GM18507 (cell line): ENCODE data around the gene IFT22.
"Not testable (repeated sequence)": the region's sequence is repeated elsewhere in the genome, so short reads cannot be mapped to it uniquely, and the experiment has no call there.

Experiments used
- DNase-seq: peaks from one replicate; pipeline ENCODE4 v3.0.0; 2011; ENCODE audit warnings: low read depth; ENCODE audit not compliant: insufficient read length; ENCODE audit errors: extremely low spot score
- FAIRE-seq: peaks from 2 replicates; lab custom pipeline; 2011; peaks lifted over from hg19 to GRCh38; lab: Jason Lieb, UNC

The IFT22 gene

DNA sequence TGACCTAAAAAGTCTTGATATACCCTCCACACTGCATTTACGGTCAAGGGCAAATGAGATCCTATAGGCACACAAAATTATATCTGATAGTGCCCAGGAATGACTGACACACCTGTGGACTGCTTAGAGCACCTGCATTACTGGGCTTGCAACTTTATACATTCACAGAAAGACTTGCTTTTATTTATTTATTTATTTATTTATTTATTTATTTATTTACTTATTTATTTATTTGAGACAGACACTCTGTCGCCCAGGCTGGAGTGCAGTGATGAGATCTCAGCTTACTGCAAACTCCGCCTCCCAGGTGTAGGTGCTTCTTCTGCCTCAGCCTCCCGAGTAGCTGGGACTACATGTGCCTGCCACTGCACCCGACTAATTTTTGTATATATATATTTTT, 6.5 kb upstream of the IFT22 start:
- no peak for FAIRE-seq
- DNase-seq, result no peak

DNA sequence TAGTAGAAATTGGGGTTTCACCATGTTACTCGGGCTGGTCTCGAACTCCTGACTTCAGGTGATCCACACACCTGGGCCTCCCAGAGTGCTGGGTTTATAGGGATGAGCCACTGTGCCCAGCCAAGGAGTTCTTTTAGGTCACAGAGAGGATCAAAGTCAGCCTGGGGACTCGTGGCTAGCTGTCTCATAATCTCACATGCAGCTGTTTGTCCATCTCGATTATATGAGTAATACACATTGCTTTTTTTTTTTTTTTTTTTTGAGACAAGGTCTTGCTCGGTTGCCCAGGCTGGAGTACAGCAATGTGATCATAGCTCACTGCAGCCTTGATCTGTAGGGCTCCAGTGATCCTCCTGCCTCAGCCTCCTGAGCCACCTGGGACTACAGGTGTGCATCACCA, 2.2 kb downstream of the IFT22 start:
- DNase-seq (no peak), FAIRE-seq (no peak)

DNA sequence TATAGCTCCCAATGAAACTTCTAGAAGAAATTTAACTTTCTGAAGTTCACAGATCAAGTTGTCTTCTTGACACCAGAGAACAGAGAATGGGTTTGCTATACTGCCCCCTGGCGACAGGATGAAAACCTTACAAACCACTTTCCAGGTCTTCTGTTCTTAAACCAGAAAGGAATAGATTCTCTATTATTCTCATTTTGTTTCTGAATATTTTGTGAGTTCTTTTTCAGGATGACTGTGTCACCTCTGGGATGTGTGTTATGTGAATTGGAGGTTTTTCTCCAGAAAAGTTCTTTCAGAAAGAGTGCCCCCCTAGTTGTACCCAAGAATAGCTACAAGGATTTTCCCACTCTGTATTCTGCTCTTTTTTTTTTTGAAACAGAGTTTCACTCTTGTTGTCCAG, 6.3 kb downstream of the IFT22 start:
- FAIRE-seq (peak; percentile 70), DNase-seq (no peak)

DNA sequence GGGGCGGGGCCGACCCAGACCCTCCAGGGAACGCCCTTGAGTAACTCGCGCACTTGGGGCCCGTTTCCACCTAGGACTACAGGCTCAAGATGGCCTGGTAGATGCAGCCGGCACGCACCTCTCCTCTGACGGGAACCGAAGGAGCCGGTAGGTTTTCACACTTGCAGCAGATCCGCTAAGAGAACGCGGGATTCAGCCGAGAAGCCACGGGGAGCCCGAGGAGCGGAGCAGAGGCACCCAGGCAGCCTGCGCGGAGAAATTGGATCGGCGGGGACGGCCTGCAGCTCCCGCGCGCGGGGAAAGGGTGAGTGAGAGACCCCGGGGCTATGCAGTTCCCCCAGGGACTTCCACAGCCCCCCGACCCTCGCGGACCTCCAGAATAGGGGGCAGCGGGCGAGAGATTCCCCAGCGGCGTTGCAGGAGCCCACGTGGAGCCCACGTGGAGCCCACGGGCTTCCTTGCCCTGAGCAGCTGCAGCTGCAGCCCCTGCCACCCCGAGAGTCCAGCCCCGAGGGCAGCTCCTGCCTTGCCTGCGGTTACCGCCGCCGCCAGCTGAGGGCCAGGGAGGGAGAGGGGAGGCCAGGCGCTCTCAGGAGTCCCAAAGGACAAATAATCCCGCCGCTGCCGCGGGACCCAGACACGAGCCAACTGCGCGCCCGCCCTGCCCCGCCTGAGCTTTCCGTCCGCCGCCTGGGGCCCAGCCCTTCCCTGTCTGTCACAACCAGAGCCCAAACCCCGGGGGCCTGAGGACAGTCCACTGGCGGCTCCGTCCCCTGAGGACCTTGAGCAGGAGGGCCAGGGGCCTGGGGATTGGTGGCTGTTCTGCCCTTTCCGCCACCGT, 13.1 kb downstream of the IFT22 start:
- DNase-seq (no peak), FAIRE-seq (no peak)

DNA sequence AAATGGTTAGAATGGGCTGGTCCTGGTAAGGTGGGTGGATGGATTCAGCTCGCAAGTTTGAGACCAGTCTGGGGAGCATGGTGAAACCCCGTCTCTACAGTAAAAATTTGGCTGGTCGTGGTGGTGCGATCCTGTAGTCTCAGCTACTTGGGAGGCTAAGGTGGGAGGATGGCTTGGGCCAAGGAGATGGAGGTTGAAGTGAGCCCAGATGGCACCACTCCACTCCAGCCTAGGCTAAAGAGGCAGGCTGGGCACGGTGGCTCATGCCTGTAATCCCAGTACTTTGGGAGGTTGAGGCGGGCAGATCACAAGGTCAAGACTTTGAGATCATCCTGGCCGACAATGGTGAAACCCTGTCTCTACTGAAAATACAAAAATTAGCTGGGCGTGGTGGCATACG, 15.3 kb downstream of the IFT22 start:
- DNase-seq, result no peak
- FAIRE-seq, result no peak

DNA sequence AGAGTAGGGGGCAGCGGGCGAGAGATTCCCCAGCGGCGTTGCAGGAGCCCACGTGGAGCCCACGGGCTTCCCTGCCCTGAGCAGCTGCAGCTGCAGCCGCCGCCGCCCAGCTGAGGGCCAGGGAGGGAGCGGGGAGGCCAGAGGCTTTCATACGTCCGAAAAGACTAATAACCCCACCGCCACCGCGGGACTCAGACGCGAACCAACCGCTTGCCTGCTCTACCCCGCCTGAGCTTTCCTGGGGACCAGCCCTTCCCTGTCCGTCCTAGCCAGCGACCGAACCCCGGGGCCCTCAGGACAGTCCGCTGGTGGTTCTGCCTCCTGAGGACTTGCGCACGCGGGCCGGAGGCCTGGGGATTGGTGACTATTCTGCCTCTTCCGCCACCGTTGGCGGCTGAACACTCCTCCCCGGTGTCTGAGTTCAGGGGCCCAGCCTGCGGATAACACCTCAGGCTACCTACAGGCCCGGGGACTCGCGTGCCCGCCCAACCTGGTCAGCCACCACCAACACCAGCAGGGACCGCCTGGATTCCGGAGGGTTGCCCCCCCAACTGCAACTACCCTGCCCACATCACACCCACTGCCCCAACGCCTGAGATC, 18.4 kb downstream of the IFT22 start:
- no peak for DNase-seq
- no peak for FAIRE-seq

DNA sequence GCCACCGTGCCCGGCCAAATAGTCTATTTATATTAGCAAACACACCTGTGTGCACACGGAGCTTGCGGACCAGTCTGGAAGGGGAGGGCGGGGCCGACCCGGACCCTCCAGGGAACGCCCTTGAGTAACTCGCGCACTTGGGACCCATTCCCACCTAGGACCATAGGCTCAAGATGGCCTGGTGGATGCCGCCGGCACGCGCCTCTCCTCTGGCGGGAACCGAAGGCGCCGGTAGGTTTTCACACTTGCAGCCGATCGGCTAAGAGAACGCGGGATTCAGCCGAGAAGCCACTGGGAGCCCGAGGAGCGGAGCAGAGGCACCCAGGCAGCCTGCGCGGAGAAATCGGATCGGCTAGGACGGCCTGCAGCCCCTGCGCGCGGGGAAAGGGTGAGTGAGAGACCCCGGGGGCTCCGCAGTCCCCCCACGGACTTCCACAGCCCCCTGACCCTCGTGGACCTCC, 18.9 kb downstream of the IFT22 start:
- DNase-seq, result no peak
- FAIRE-seq, result no peak

DNA sequence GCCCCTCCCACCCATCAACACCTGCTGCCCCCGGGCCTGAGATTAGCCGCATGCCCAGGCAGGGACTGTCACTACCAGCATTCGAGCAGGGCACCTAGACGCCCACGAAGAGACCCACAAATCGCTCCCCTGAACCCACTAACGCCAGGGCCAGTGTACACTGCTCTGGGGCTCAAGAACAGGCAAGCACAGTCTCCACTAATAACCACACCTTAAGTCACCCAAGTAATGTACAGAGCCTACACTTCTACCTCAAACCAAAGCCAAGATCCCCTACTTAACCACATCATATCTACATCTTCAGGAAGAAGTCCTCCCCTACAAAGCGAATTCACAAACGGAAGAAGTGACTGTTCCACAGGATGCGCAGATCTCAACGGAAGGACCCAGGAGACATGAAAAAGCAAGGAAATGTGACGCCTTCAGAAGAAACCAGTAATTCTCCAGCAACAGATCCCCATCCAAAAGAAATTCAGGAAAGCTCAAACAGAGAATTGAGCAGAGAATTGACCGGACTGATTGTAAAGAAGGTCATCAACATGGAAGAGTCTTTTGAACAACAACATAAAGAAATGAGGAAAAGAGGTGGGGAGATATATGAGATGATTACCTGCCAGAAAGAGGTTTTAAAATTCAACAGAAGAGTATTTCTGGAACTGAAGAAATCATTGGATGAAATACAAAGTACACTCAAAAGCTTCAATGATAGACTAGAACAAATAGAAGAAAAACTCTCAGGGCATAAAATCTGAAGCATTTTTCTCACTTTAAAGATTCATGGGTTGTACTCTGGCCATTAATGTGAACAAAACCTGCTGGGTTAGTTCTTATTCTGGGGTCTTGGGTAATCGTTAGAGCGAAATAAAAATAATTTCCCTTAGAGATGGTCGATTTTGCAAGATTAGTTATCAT, 20.9 kb downstream of the IFT22 start:
- FAIRE-seq (no peak), DNase-seq (no peak)

DNA sequence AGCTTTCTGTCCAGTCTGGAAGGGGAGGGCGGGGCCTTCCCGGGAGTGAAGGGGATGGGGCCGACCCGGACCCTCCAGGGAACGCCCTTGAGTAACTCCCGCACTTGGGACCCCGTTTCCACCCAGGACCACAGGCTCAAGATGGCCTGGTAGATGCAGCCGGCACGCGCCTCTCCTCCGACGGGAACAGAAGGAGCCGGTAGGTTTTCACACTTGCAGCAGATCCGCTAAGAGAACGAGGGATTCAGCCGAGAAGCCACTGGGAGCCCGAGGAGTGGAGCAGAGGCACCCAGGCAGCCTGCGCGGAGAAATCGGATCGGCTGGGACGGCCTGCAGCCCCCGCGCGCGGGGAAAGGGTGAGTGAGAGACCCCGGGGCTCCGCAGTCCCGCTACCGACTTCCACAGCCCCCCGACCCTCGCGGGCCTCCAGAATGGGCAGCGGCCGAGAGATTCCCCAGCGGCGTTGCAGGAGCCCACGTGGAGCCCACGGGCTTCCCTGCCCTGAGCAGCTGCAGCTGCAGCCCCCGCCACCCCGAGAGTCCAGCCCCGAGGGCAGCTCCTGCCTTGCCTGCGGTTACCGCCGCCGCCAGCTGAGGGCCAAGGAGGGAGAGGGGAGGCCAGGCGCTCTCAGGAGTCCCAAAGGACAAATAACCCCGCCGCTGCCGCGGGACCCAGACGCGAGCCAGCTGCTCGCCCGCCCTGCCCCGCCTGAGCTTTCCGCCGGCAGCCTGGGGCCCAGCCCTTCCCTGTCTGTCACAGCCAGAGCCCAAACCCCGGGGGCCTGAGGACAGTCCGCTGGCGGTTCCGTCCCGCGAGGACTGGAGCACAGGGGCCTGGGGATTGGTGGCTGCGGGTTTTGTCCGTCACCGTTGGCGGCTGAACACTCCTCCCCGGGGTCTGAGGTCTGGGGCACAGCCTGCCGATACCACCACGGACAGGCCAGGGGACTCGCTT, 21.8 kb downstream of the IFT22 start:
- DNase-seq (no peak), FAIRE-seq (no peak)

DNA sequence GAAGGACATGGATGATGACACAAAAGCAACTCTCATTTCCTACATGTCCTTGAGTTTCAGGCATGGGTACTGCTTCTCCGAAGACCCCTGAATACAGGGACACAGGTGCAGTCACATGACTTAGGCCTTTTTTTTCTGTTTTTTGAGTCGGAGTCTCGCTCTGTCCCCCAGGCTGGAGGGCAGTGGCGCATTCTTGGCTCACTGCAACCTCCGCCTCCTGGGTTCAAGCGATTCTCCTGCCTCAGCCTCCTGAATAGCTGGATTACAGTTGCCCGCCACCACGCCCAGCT, 26.8 kb downstream of the IFT22 start:
- DNase-seq, result no peak

DNA sequence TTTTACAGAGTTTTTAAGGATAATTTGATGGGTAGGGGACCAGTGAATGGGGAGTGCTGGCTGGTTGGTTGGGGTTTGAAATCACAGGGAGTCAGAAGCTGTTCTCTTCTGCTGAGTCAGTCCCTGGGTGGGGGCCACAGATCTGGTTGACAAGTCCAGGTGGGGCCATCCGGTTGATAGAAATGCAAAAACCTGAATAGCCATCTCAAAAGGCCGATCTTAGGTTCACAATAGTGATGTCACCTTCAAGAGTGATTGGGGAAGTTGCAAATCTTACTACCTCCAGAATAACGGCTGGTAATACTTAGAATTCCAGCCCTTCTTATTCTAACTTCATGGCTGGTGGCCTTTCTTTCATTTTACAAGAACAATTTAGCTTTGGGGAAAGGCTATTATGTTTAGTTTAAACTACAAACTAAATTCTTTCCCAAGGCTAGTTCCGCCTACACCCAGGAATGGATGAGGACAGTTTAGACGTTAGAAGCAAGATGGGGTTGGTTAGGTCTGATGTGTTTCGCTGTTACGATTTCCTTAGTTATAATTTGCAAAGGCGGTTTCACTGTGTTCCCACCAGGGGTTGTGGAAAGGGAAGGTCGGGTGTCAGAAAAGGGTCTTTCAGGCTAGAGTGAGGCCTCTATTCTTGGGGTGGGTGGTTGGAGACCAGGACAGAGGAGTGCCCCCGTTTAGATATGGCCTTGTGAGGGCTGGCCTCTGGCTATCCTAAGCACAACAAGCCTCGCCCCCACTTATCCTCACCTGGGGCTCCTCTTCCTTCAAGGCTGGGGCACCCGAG, 27.4 kb downstream of the IFT22 start:
- FAIRE-seq (no peak), DNase-seq (no peak)

More for the DNA sequence above, 26.8 kb downstream of the IFT22 start:
- no peak for FAIRE-seq

DNA sequence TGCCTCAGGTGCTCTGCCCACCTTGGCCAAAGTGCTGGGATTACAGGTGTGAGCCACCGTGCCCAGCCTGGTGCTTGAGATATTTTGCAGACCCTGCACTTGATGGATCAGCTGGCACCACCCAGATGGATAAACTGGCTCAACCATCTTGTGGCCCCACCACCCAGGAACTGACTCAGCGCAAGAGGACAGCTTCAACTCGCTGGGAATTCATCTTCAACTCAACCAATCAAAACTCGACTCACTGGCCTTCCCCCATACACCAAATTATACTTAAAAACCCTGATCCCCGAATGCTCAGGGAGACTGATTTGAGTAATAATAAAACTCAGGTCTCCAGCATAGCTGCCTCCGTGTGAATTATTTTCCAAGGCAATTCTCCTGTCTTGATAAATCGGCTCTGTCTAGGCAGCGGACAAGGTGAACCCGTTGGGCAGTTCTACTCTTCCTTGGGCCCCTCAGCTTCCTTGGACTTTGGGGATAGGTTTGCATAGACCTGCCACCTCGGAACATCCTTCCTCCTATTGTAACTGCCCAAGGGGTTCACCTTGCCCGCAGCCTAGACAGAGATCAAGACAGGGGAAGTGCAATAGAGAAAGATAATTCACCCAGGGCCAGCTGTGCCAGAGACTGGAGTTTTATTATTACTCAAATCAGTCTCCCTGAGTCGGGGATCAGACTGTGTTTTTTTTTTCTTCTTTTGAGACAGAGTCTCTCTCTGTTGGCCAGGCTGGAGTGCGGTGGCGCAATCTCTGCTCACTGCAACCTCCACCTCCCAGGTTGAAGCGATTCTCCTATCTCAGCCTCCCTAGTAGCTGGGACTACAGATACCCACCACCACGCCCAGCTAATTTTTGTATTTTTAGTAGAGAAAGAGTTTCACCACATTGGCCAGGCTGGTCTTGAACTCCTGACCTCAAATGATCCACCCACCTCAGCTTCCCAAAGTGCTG, 28.3 kb downstream of the IFT22 start:
- DNase-seq, FAIRE-seq: not testable (repeated sequence)

DNA sequence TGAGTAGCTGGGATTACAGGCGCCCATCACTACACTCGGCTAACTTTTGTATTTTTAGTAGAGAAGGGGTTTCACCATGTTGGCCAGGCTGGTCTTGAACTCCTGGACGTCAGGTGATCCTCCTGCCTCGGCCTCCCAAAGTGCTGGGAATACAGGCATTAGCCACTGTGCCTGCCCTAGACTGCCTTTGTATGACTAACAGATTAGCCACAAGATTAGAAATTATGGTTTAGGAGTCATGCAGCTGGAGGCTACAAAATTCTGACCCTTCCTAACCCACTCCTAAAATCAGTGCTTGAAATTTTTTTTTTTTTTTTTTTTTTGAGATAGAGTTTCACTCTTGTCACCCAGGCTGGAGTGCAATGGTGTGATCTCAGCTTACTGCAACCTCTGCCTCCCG, 29.0 kb downstream of the IFT22 start:
- DNase-seq, result not testable (repeated sequence)

DNA sequence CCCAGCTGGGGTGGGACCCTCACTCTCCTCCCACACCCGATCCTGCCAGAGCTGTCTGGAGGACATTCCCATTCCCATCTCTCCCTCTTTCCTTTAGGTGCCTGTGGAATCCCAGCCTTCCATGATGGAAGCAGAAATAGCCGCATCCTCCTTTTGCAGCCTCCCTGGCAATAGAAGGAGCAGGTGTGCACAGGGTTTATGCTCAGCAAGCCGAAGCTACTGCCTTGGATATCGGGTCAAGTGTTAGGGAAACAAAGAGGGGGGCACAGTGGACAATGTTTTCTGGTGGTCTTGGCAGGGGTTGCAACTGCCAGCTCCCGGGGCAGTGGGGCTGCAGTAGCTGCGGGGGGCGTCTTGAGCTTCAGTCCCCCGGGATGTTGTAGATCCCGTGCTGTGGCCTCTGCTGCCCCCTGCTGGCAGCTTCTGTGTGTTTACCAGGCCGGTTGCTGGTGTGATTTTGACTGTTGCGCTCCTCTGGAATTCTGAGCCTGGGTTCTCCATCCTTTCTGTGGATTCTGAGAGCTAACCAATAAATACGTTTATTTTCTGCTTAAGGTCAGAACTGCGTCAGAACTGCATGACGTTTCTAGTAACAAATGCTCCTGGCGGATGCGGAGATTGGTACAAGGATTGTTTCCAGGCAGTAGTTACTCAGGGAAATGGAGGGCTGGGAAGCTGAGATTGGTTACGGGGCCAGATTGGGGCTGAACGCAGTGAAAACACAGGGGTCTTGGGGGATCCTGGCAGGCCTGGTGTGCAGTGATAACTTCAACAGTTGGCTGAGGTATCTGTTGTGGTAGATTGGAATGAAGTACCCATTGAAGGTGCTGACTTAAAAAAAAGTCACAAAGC, 31.2 kb downstream of the IFT22 start:
- not testable (repeated sequence) for DNase-seq
- FAIRE-seq, result peak; percentile 77

More for the DNA sequence above, 29.0 kb downstream of the IFT22 start:
- not testable (repeated sequence) for FAIRE-seq

DNA sequence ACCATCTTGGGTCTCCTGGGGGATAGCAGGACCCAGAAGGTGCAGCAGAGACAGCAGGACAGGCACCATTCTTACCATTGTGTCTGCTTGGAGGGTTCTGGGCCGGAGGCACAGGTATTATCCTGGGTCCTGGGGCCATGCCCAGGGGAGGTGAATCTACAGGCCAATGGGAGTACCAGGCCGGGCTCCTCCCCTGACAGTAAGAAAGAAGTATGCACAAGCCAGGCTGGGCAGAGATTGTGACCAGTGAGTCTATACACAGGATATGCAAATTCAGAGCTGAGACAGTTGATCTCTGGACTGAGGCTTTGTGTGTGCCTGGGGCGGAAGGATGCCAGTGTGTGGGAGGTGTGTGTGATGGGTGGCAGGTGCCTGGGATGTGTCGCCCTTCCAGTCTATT, 31.9 kb downstream of the IFT22 start:
- FAIRE-seq, result peak; percentile 96

DNA sequence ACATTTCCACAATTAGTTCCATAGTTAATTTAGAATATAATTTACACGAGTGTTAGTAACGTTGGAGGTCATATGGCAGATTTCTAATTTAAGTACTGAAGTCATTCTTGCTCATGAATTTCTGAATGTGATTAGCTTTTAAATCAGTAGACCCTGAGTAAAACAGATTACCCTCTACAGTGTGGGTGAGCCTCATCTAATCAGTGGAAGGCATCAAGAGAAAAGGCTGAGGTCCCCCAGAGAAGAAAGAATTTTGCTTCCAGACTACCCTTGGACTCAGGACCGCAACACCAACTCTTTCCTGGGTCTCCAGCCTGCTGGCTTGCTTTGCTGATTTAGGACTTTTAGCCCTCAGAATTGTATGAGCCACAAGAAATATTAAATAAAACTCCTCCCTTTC, 33.2 kb downstream of the IFT22 start:
- FAIRE-seq (no peak), DNase-seq (no peak)

More for the DNA sequence above, 31.9 kb downstream of the IFT22 start:
- DNase-seq, result not testable (repeated sequence)
